GM23338 (cell line): Measurements from ENCODE around the gene NUDC. TPM values are rescaled to one million over a fixed set of nuclear protein-coding genes. Genes with fewer than 3 reads are reported as not detected.
A peak's percentile ranks its signal among the peaks of the same experiment; 100 is the strongest.

Source experiments
- ATAC-seq: fragments of 200-7000 bp; cut with Tn5 transposase; 3 replicates; pipeline ENCODE4 v1.9.1; 2020
- DNase-seq: peaks from one replicate; pipeline ENCODE4 v3.0.0-alpha.2; 2015; ENCODE audit warnings: low spot score
- H2AFZ ChIP-seq: fragments of 200-600 bp; sonication (generic); 2 replicates; pipeline ENCODE4 v1.8.0; 2016; ENCODE audit warnings: antibody characterized with exemption, mild to moderate bottlenecking, moderate library complexity
- H3F3A ChIP-seq: fragments of 200-600 bp; sonication (generic); replicated peaks from 2 replicates; pipeline ENCODE4 v1.8.0; 2017; ENCODE audit warnings: antibody characterized with exemption, mixed run types, low read depth
- H3K27ac ChIP-seq: fragments of 200-600 bp; sonication (generic); 2 replicates; pipeline ENCODE4 v1.6.1; 2016; ENCODE audit warnings: low read depth
- H3K27me3 ChIP-seq: fragments of 200-600 bp; sonication (generic); 2 replicates; pipeline ENCODE4 v1.8.0; 2016; ENCODE audit warnings: mild to moderate bottlenecking, mixed run types, moderate library complexity; ENCODE audit not compliant: insufficient read depth
- H3K36me3 ChIP-seq: fragments of 200-600 bp; sonication (generic); 2 replicates; pipeline ENCODE4 v1.8.0; 2016; ENCODE audit warnings: mild to moderate bottlenecking; ENCODE audit not compliant: insufficient read depth
- H3K4me1 ChIP-seq: fragments of 200-600 bp; sonication (generic); 2 replicates; pipeline ENCODE4 v1.8.0; 2016; ENCODE audit warnings: mild to moderate bottlenecking, moderate library complexity; ENCODE audit not compliant: insufficient read depth
- H3K4me2 ChIP-seq: fragments of 200-600 bp; sonication (generic); 2 replicates; pipeline ENCODE4 v1.7.1; 2017; ENCODE audit warnings: mixed run types
- H3K4me3 ChIP-seq: fragments of 200-600 bp; sonication (generic); 2 replicates; pipeline ENCODE4 v1.6.1; 2016; ENCODE audit warnings: mixed run types
- H3K79me2 ChIP-seq: fragments of 200-600 bp; sonication (generic); replicated peaks from 2 replicates; pipeline ENCODE4 v1.8.0; 2017; ENCODE audit warnings: mild to moderate bottlenecking; ENCODE audit not compliant: insufficient read depth
- H3K9me2 ChIP-seq: fragments of 200-600 bp; sonication (generic); 2 replicates; pipeline ENCODE4 v1.8.0; 2017; ENCODE audit not compliant: insufficient read depth
- H4K20me1 ChIP-seq: fragments of 200-600 bp; sonication (generic); replicated peaks from 2 replicates; pipeline ENCODE4 v1.8.0; 2017; ENCODE audit warnings: mild to moderate bottlenecking; ENCODE audit not compliant: insufficient read depth
- H3K27ac Mint-ChIP-seq: 2 replicates; pipeline ENCODE4 v1.8.0; 2020; ENCODE audit warnings: inconsistent platforms, mild to moderate bottlenecking, moderate library complexity, mixed read lengths
- H3K27me3 Mint-ChIP-seq: 3 replicates; pipeline ENCODE4 v1.8.0; 2022; ENCODE audit warnings: low read depth, mild to moderate bottlenecking, moderate library complexity, mixed read lengths, inconsistent platforms; ENCODE audit not compliant: insufficient read depth, poor library complexity
- H3K36me3 Mint-ChIP-seq: 3 replicates; pipeline ENCODE4 v1.8.0; 2021; ENCODE audit warnings: low read depth, mild to moderate bottlenecking, inconsistent platforms, moderate library complexity, mixed read lengths
- H3K4me1 Mint-ChIP-seq: 3 replicates; pipeline ENCODE4 v1.8.0; 2020; ENCODE audit warnings: mild to moderate bottlenecking, inconsistent platforms, mixed read lengths
- H3K4me3 Mint-ChIP-seq: 3 replicates; pipeline ENCODE4 v1.8.0; 2021; ENCODE audit warnings: moderate library complexity, mild to moderate bottlenecking, inconsistent platforms, mixed read lengths
- H3K9me3 Mint-ChIP-seq: 3 replicates; pipeline ENCODE4 v1.8.0; 2020; ENCODE audit warnings: moderate library complexity, mild to moderate bottlenecking, inconsistent platforms, mixed read lengths
- NANOG ChIP-seq: IDR thresholded peaks from 2 replicates; pipeline ENCODE4 v1.6.1; 2016; ENCODE audit warnings: antibody characterized with exemption, borderline replicate concordance
- POLR2AphosphoS5 ChIP-seq: IDR thresholded peaks from 2 replicates; pipeline ENCODE4 v1.6.1; 2016; ENCODE audit warnings: antibody characterized with exemption, low read depth
- ZNF331 ChIP-seq: fragments of 250-450 bp; sonication (Bioruptor Pico); IDR thresholded peaks from 2 replicates; pipeline ENCODE4 v1.5.0; 2020; ENCODE audit warnings: low read depth, mild to moderate bottlenecking, moderate library complexity
- ZNF462 ChIP-seq: fragments of 250-450 bp; sonication (Bioruptor Pico); IDR thresholded peaks from 2 replicates; pipeline ENCODE4 v1.5.0; 2020; ENCODE audit warnings: mild to moderate bottlenecking, moderate library complexity
- polyA plus RNA-seq: library from polyadenylated mRNA; unstranded; fragments of >200 nt; fragmentation: Nextera tagmentation; extraction: Ambion mirVana; gene quantifications from 2 replicates; pipeline ENCODE4 v1.2.1, GENCODE V29; 2016
- total RNA-seq: library from RNA; depleted of rRNA; stranded (reverse); fragments of >200 nt; shearing (Covaris generic); gene quantifications from 2 replicates; pipeline ENCODE4 v1.2.3, GENCODE V29; 2014

Gene NUDC
- total and polyA plus RNA-seq, 2 experiments from 2014 or later = 96.2 to 224 TPM

GRCh38 chr1:26993237-26994019, 71.9 kb downstream of the NUDC start, which contains the start of gene TRNP1 (continued):
- no peak for TF ChIP-seq ZNF462 (CRISPR knock-in tag)
- TF ChIP-seq NANOG = no peak

GRCh38 chr1:26994020-26994786, 72.7 kb downstream of the NUDC start:
- Mint-ChIP-seq H3K4me3 (peak overlapping the region; percentile 89), H3K36me3 (peaks cover 36% of the 10 kb centered on the region), H3K27ac (no peak overlapping the region), H3K27me3 (peaks cover 49% of the 10 kb centered on the region), H3K4me1 (peaks cover 54% of the 10 kb centered on the region), H3K9me3 (peaks cover 3% of the 10 kb centered on the region; the same call in 1 of the 3 replicates)
- H3K4me2 ChIP-seq = peak overlapping the region; percentile 99
- no peaks in the 10 kb centered on the region for H3K27me3 ChIP-seq
- peaks cover 20% of the 10 kb centered on the region for H4K20me1 ChIP-seq
- TF ChIP-seq ZNF331 (CRISPR knock-in tag) (no peak), POLR2AphosphoS5 (0 out of 2 replicates have a peak, but pooled peaks have one; percentile 16)
- H3K4me3 ChIP-seq = peak overlapping the region; percentile 94
- DNase-seq (peak; percentile 35), ATAC-seq (no peak)
- peaks cover 47% of the 10 kb centered on the region for H3K79me2 ChIP-seq
- no peak overlapping the region for H3K27ac ChIP-seq
- H3K9me2 ChIP-seq = no peaks in the 10 kb centered on the region
- H2AFZ ChIP-seq = no peak overlapping the region
- peaks cover 49% of the 10 kb centered on the region for H3K4me1 ChIP-seq
- peaks cover 10% of the 10 kb centered on the region; the same call in 1 of the 2 replicates for H3K36me3 ChIP-seq
- peaks cover 38% of the 10 kb centered on the region for H3F3A ChIP-seq
